ENCODE measurements around the gene NNAT. TPM values are rescaled to one million over a fixed set of nuclear protein-coding genes. Genes with fewer than 3 reads are reported as not detected.

Gene NNAT
- total RNA-seq, 6 experiments from 2014 or later = not detected

- ATAC-seq (peak; percentile 79 to 85 (median 84)), DNase-seq (peak; percentile 45 to 63 (median 55))
- no peak for TF ChIP-seq POLR2A (IDR thresholded peaks at IDR 0.05)
- peak; percentile 80 to 92 (median 86) for TF ChIP-seq CTCF (IDR thresholded peaks at IDR 0.05)
- Histone ChIP-seq H3K36me3 (no peaks in the 10 kb centered on the region), H3K4me3 (no peak overlapping the region), H3K27ac (no peak overlapping the region), H3K27me3 (no peaks in the 10 kb centered on the region), H3K4me1 (no peaks in the 10 kb centered on the region), H3K9me3 (no peaks in the 10 kb centered on the region)
- intact Hi-C loops (cut with DNase I) = no loop called here
- WGBS (ENCODE audit: insufficient coverage, low coverage, low lambda C conversion rate, missing lambda C conversion rate) = 12% methylated on average over 3 of the region's 34 CpGs
Observed at GRCh38 chr20:37564388-37565133, 43.5 kb downstream of the NNAT start.

GRCh38 chr20:37565134-37565811 is 44.2 kb downstream of the NNAT start:
- H3K27ac ChIP-seq = no peak overlapping the region
- H3K4me3 ChIP-seq = no peak overlapping the region
- H3K27me3 ChIP-seq = no peaks in the 10 kb centered on the region
- H3K9me3 ChIP-seq = no peaks in the 10 kb centered on the region
- TF ChIP-seq CTCF (IDR thresholded peaks at IDR 0.05) = no peak
- TF ChIP-seq POLR2A (IDR thresholded peaks at IDR 0.05) = no peak
- H3K4me1 ChIP-seq = no peaks in the 10 kb centered on the region
- DNase-seq (no peak), ATAC-seq (no peak)
- intact Hi-C loops (cut with DNase I) = no loop called here
- H3K36me3 ChIP-seq = no peaks in the 10 kb centered on the region
- 62% methylated on average over 11 of the region's 14 CpGs for whole genome bisulfite sequencing (ENCODE audit: insufficient coverage, low coverage, low lambda C conversion rate, missing lambda C conversion rate)

- Histone ChIP-seq H3K4me1 (no peaks in the 10 kb centered on the region), H3K4me3 (no peak overlapping the region), H3K27me3 (no peaks in the 10 kb centered on the region), H3K36me3 (no peaks in the 10 kb centered on the region), H3K27ac (no peak overlapping the region), H3K9me3 (no peaks in the 10 kb centered on the region)
- ATAC-seq (no peak), DNase-seq (peak in 1 of 3 donors; percentile 12)
- 61% methylated on average over 3 of the region's 5 CpGs for WGBS (ENCODE audit: insufficient coverage, low coverage, low lambda C conversion rate, missing lambda C conversion rate)
- intact Hi-C loops (cut with DNase I) = no loop called here
- TF ChIP-seq CTCF (IDR thresholded peaks at IDR 0.05) (no peak), POLR2A (IDR thresholded peaks at IDR 0.05) (no peak)
Observed at GRCh38 chr20:37566590-37567330, 45.7 kb downstream of the NNAT start.

- TF ChIP-seq CTCF (IDR thresholded peaks at IDR 0.05) = no peak
- no peak for TF ChIP-seq POLR2A (IDR thresholded peaks at IDR 0.05)
- intact Hi-C loops (cut with DNase I) = no loop called here
- H3K36me3 ChIP-seq = no peaks in the 10 kb centered on the region
- ATAC-seq (no peak), DNase-seq (no peak)
- H3K9me3 ChIP-seq = no peaks in the 10 kb centered on the region
- H3K27ac ChIP-seq = no peak overlapping the region
- no peak overlapping the region for H3K4me3 ChIP-seq
- no peaks in the 10 kb centered on the region for H3K27me3 ChIP-seq
- no peaks in the 10 kb centered on the region for H3K4me1 ChIP-seq
- 25% methylated on average over 7 of the region's 7 CpGs for WGBS (ENCODE audit: insufficient coverage, low coverage, low lambda C conversion rate, missing lambda C conversion rate)
Observed at GRCh38 chr20:37567331-37567665, 46.2 kb downstream of the NNAT start.
